HG02852 (cell line): Measurements from ENCODE around the gene ATXN1.
"Not testable (repeated sequence)": the region's sequence is repeated elsewhere in the genome, so short reads cannot be mapped to it uniquely, and the experiment has no call there.

Source experiments
- ATAC-seq: cut with Tn5 transposase; IDR thresholded peaks from one replicate; pipeline ENCODE4 v1.9.1; 2021; ENCODE audit warnings: mild to moderate bottlenecking, moderate library complexity; ENCODE audit not compliant: unreplicated experiment

The ATXN1 gene

DNA sequence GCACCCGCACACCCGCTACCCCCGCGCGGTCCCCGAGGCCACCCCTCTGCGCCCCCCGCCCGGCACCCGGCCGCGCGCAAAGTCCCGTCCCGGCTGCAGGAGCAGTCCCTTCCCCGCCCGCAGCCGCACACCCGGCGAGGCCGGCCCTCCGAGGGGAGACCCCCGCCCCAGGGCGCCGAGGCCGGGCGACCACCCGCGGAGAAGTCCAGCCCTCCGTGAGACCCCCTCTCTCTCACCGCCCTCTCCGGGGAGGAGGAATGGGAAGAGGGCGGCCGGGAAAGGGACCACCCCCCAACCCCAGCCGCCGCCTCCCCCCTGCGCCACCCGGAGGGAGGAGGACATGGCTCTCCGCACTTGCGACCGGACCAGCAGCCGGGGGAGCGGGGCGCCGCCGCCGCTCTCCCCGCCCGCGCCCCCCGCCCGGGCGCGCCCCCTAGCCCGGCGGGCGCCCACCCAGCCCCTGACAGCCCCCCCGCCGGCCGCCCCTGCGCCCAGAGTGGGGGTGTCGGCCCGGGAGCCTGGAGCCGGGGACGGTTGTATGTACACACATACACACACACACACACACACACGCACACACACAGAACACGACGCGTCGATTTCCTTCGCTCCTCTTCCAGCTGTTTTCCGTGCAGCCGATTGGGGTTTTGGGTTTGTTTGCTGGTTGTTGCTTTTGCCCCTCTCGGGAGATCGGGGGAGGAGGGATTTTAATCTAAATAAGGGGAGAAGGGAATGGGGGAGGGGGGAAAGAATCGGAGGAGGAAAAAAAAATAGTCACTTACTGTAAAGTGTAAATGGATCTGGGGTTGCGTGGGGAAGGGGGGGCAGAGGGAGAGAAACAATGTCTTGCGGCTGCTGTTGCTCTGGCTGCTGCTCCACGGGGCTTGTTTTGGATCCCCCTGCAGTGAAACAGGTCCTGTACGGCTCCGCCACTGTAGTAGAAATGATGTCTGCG is at the start of gene ATXN1:
ATXN1 (minus strand) TSS at position 945 of the 955 bp plus-strand sequence.
- peak; percentile 2 for ATAC-seq

DNA sequence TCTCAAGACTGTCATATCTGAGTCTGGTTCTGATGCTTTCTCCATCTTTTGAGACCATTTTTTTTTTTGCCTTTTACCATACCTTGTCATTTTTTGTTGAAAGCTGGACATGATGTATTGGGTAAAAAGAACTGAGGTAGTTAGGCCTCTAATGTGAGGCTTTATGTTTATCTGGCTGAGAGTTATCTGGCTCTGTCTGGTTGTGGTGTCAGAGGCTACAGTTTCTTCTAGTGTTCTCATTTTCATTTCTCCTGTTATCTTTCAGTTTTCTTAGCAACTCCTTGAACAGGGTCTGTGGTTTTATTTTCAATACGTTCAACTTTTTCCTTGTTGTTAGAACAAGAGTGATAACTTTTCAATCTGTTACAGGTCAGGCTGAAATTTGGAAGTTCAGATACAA is 49.2 kb upstream of the ATXN1 start:
- ATAC-seq, result no peak

GRCh38 chr6:16809753-16810358 is 48.6 kb upstream of the ATXN1 start:
- ATAC-seq, result no peak

DNA sequence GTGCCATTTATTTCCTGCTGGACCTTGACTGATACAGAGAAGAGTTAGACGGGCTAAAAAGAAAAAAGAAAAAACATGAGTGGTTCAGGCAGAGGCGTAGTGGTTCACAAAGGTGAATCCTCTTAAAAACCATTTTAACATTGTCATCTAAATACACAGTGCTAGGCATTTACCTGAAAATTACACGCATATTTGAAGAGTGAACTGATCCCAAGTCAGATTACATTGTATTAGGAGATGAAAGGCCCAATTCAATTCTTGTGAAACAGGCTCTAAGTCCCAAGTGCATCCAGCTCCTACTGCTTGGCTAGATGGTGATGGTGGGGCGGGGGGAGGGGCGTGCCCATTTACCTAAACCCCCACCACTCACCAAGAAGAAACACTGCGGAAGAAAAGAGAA is 46.7 kb upstream of the ATXN1 start:
- no peak for ATAC-seq

GRCh38 chr6:16806363-16806762 is 45.1 kb upstream of the ATXN1 start:
- ATAC-seq, result no peak

DNA sequence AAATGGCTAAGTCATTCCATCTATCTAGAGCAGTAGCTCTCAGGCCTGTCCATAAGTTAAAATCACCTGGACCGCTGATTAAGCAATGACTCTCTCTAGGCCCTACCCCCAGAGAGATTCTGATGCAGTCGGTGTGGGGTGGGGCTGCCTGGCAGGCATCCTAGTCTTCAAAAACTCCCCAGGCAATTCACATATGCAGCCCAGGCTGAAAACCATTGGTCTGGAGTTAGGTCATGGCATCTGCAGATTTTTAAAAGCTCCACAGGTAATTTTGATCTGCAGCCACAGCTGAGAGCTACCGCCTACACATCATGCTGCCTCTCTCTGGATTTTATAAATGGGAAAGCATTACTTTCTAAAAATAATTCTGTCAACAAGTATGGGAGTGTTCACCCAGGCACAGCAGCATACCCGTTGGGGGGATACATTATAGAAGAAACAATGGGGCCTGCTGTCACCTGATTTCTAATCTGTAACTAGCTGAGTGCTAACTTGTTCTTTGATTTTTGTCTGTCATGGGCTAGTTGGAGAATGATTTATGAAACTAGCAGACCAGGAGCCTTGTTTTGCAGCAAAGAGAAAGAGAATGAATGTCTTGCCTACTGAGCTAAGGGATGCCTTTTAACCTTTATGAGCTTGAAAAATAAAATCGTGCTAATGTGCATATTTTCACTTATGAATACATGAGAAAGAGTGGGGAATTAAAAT is 44.1 kb upstream of the ATXN1 start:
- no peak for ATAC-seq

DNA sequence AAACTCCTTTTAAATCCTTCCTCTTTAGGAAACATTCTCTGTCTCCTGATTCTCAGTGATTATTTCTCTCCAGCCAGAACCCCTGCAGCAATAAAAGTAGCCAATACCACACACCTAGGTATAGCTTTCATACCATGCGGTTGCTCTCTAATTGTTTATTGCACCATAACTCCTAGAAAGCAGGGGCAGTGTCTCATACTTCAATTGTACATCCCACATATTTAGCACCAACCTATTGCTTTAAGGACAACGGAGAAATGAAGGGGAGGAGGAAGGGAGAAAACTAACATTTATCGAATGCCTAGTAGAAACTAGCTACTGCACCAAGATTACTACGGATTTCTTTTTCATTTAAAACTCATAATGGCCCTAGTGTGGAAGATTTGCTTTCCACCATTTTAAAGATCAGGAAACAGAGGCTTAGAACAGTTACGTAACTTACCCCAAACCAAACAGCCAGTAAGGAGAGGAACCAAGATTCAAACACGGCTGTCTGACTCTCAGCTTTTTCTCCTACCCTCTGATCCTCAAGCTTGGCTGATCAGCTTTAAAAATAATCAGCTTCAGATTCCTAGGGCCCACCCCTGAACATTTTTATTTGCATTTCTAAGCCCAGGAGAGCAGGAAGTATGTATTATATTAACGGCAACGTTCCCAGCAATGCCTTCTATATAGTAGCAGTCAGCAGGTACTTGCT is 43.4 kb upstream of the ATXN1 start:
- ATAC-seq, result no peak

DNA sequence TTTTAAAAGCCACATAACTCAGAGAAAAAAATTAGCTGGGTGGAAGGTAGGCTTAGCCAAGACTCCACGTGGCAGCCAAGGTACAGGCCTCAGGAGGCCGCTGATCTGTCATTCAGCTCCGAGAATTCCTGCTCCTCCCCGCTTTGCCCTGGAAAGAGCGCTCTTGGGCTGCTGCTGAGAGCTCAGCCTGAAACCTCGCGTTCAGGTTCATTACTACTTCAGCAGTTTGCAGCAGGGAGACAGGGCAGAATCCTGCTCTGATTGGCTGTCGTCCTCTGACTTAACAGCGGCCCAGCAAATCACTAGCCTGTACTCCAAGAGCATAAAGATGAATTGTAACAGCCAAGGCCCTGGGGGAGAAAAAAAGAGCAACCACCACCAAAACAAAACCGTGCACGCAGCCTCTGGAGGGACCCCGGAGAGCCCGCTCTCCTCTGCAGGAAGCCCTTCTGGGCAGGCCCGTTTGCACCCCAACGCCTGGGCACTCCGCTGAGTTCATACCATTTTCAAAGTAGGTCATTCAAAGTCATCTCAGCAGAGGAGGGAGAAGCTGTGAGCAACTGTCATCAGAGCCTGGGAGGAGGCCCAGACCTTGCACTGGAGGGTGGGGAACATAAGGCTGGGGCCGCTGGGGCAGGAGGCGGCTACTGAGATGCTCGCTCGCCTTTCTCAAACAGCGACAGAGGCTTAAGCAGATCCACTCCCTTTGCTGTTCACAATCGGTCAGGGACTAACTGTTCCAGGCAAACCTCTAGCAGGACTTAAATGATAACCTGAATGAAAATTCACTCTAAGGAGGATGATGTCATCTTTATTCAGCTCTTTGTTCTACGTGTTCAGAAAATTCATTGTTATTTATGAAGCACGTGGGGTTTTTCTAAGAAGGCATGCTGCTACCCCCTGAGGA is 42.3 kb upstream of the ATXN1 start:
- ATAC-seq, result no peak

- no peak for ATAC-seq
Measured at GRCh38 chr6:16802071-16802470, 40.8 kb upstream of the ATXN1 start.

DNA sequence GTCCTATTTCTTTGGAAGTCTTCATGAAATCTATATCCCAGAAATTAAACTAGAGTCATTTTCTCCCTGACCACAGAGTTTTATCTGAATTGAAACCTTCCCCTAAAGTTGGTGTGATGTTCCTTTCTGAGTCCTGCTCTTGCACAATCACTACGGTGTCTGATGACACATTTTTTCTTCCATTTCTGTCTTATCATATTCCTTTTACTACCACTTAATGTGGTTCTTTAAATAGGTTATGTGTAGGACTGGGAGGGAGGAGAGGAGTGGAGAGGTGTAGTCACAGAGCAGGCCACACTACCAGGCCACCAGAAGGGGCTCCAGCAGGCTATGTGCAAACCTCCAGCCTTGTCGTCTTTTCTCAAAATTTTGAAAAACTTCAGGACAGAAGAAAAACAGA is 39.7 kb upstream of the ATXN1 start:
- ATAC-seq, result no peak

DNA sequence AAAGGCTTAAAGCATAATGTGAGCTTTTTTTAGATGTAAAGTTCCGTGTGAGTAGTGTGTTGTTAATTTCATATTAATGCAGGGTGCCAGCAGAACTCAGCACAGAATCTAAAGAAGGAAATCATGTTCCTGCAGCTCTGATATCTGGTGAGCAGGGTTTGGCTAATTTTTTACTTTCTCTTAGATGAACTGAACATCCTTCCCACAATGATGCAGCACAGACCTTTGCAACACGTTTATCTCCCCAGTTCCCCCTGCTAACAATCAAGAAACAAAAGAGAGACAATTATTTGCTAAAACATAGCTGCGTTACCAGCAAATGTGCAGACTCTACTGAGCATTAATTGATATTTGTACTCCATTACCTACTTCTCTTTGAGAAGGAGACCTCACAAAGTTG is 39.1 kb upstream of the ATXN1 start:
- no peak for ATAC-seq

DNA sequence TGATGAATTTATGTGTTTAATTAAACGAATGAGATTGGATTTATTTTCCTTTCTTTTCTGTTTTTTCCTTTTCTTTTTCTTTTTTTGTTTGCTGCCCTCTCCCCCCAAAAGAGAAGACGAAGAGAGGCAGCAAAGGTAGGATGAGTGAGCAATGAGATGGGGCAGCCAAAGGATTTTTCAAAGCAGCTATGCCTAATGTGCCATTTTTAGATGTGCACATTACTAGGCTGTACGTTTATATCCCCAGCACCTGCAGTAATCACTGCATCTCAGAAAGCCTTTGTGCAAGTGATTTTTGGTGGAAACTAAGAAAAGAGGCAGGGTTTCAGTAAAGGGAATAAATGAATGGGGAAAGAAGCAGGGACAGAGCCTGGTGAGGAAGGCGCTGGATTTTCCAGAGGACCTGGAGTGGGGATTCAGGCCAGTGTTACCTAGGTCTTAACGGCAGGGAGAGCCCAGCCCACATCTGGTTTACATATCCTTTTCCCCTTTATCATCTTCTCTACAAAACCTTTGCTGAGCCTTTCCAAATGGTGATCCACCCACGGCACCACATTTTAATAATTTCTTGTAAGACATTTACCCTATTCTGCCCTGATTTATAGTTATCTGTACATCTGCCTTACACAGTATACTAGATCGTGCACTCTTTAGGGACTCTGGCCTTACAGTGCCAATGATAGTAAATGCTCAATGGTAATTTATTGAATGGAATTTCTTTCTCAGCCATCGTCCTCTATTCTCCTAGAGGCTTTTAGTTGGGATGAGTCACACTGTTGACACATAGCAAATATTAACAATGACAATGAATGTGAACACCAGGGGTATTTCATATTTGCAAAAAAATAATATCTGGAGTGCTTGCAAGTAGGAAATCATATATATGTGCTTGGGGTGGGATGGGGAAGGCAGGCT is 38.3 kb upstream of the ATXN1 start:
- no peak for ATAC-seq

- no peak for ATAC-seq
Measured at GRCh38 chr6:16793828-16794412, 32.7 kb upstream of the ATXN1 start.

DNA sequence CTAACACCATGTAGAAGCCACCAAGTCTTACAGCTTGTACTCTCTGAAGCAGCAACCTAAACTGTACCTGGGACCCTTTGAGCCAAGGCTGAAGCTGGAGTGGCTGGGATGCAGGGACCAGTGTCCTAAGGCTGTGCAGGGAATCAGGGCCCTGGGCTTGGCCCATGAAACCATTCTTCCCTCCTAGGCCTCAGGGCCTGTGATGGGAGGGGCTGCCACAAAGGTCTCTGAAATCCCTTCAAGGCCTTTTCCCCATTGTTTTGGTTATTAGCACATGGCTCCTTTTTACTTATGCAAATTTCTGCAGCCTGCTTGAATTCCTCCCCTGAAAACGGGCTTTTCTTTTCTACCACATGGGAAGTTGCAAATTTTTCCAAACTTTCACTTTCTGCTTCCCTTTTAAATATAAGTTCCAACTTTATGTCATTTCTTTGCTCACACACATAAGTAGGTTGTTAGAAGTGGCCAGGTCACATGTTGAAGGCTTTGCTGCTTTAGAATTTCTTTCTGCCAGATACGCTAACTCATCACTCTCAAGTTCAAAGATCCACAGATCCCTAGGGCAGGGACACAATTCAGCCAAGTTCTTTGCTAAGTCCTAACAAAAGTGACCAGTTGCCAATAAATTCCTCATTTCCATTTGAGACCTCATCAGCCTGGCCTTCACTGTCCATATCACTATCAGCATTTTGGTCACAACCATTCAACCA is 28.2 kb upstream of the ATXN1 start:
- no peak for ATAC-seq

- ATAC-seq, result no peak
Measured at GRCh38 chr6:16787128-16787682, 25.9 kb upstream of the ATXN1 start.

DNA sequence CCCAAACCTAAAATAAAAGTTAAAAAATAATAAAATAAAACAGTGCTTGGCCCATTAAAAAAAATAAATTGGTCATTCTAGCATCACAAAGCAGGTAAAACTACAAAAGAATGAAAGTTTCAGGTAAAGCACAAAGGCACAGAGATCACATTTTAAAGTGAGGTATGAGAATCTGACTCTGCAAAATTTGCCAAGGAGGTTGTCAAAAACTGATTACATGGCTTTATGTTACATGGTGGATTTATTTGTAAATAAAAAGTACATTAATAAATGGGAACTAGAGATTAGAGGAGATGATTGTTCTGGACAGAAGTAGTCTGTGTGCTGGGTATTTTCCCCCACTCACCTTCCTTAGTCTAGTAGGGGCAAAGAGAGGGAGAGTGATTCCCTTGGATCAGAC is 24.2 kb upstream of the ATXN1 start:
- ATAC-seq, result no peak

DNA sequence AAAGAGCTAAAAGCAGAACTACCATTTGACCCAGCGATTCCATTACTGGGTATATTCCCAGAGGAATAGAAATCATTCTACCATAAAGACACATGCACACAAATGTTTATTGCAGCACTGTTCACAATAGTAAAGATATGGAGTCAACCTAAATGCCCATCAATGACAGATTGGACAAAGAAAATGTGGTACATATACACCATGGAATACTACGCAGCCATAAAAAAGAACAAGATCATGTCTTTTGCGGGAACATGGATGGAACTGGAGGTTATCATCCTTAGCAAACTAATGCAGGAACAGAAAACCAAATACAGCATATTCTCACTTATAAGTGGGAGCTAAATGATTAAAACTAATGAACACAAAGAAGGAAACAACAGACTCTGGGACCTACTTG is 23.7 kb upstream of the ATXN1 start:
- ATAC-seq, result not testable (repeated sequence)
